ENCODE data around the gene MGAT3.

Gene MGAT3

GRCh38 chr22:39421691-39422090 lies 35.1 kb upstream of the MGAT3 start:
- no peak overlapping the region for H3K27ac ChIP-seq (ENCODE audit: low read length)
- H3K4me3 ChIP-seq (ENCODE audit: low read depth in 1 of 2, low read length in 2 of 2), result no peak overlapping the region
- H3K4me2 ChIP-seq (ENCODE audit: insufficient read depth, low read length), result no peak overlapping the region
- DNase-seq (no peak), ATAC-seq (ENCODE audit: insufficient read depth, low read depth) (no peak)
- H2AFZ ChIP-seq (ENCODE audit: low read depth, low read length), result no peak overlapping the region
- no peaks in the 10 kb centered on the region for H3K4me1 ChIP-seq (ENCODE audit: insufficient read depth, low read length)
- H4K20me1 ChIP-seq (ENCODE audit: insufficient read depth, low read length), result 0 out of 2 replicates have a peak, but pooled peaks cover 2% of the 10 kb centered on the region
- TF ChIP-seq CTCF (IDR thresholded peaks at IDR 0.05; ENCODE audit: borderline replicate concordance, extremely low read depth, low read length, poor library complexity, severe bottlenecking) (no peak), EZH2 (IDR thresholded peaks at IDR 0.05; ENCODE audit: borderline replicate concordance, low read depth, low read length, severe bottlenecking) (no peak)
- H3K36me3 ChIP-seq (ENCODE audit: insufficient read depth, low read length), result peaks cover 72% of the 10 kb centered on the region
- H3K79me2 ChIP-seq (ENCODE audit: insufficient read depth, low read length), result no peaks in the 10 kb centered on the region
- H3K9ac ChIP-seq (ENCODE audit: low read depth, low read length), result no peak overlapping the region
- no peaks in the 10 kb centered on the region for H3K9me3 ChIP-seq (ENCODE audit: insufficient read depth, low read length, severe bottlenecking)
- no peaks in the 10 kb centered on the region for H3K27me3 ChIP-seq (ENCODE audit: insufficient read depth, low read length, poor library complexity)

- DNase-seq, result no peak
- no peaks in the 10 kb centered on the region for H3K79me2 ChIP-seq (ENCODE audit: insufficient read depth, low read length)
- no peaks in the 10 kb centered on the region for H3K4me1 ChIP-seq (ENCODE audit: insufficient read depth, low read length)
- TF ChIP-seq EZH2 (IDR thresholded peaks at IDR 0.05; ENCODE audit: borderline replicate concordance, low read depth, low read length, severe bottlenecking), result no peak
- no peak for TF ChIP-seq CTCF (IDR thresholded peaks at IDR 0.05; ENCODE audit: borderline replicate concordance, extremely low read depth, low read length, poor library complexity, severe bottlenecking)
- no peak overlapping the region for H3K9ac ChIP-seq (ENCODE audit: low read depth, low read length)
- no peak overlapping the region for H3K27ac ChIP-seq (ENCODE audit: low read length)
- ATAC-seq (ENCODE audit: insufficient read depth, low read depth), result no peak
- H4K20me1 ChIP-seq (ENCODE audit: insufficient read depth, low read length), result 0 out of 2 replicates have a peak, but pooled peaks cover 2% of the 10 kb centered on the region
- no peaks in the 10 kb centered on the region for H3K9me3 ChIP-seq (ENCODE audit: insufficient read depth, low read length, severe bottlenecking)
- no peak overlapping the region for H3K4me3 ChIP-seq (ENCODE audit: low read depth in 1 of 2, low read length in 2 of 2)
- H3K36me3 ChIP-seq (ENCODE audit: insufficient read depth, low read length), result peaks cover 72% of the 10 kb centered on the region
- no peaks in the 10 kb centered on the region for H3K27me3 ChIP-seq (ENCODE audit: insufficient read depth, low read length, poor library complexity)
- H3K4me2 ChIP-seq (ENCODE audit: insufficient read depth, low read length), result no peak overlapping the region
- H2AFZ ChIP-seq (ENCODE audit: low read depth, low read length), result no peak overlapping the region
Observed at GRCh38 chr22:39422101-39422500, 34.7 kb upstream of the MGAT3 start.

GRCh38 chr22:39422721-39423120 lies 34.1 kb upstream of the MGAT3 start:
- TF ChIP-seq EZH2 (IDR thresholded peaks at IDR 0.05; ENCODE audit: borderline replicate concordance, low read depth, low read length, severe bottlenecking) (no peak), CTCF (IDR thresholded peaks at IDR 0.05; ENCODE audit: borderline replicate concordance, extremely low read depth, low read length, poor library complexity, severe bottlenecking) (no peak)
- Histone ChIP-seq H2AFZ (ENCODE audit: low read depth, low read length) (no peak overlapping the region), H3K4me1 (ENCODE audit: insufficient read depth, low read length) (no peaks in the 10 kb centered on the region), H3K4me2 (ENCODE audit: insufficient read depth, low read length) (no peak overlapping the region), H3K27ac (ENCODE audit: low read length) (no peak overlapping the region), H3K9me3 (ENCODE audit: insufficient read depth, low read length, severe bottlenecking) (no peaks in the 10 kb centered on the region), H3K79me2 (ENCODE audit: insufficient read depth, low read length) (no peaks in the 10 kb centered on the region), H4K20me1 (ENCODE audit: insufficient read depth, low read length) (0 out of 2 replicates have a peak, but pooled peaks cover 2% of the 10 kb centered on the region), H3K27me3 (ENCODE audit: insufficient read depth, low read length, poor library complexity) (no peaks in the 10 kb centered on the region), H3K36me3 (ENCODE audit: insufficient read depth, low read length) (peaks cover 74% of the 10 kb centered on the region), H3K4me3 (ENCODE audit: low read depth in 1 of 2, low read length in 2 of 2) (no peak overlapping the region), H3K9ac (ENCODE audit: low read depth, low read length) (no peak overlapping the region)
- DNase-seq (no peak), ATAC-seq (ENCODE audit: insufficient read depth, low read depth) (no peak)

- no peaks in the 10 kb centered on the region for H3K27me3 ChIP-seq (ENCODE audit: insufficient read depth, low read length, poor library complexity)
- no peaks in the 10 kb centered on the region for H3K4me1 ChIP-seq (ENCODE audit: insufficient read depth, low read length)
- no peaks in the 10 kb centered on the region for H3K79me2 ChIP-seq (ENCODE audit: insufficient read depth, low read length)
- no peak for TF ChIP-seq EZH2 (IDR thresholded peaks at IDR 0.05; ENCODE audit: borderline replicate concordance, low read depth, low read length, severe bottlenecking)
- TF ChIP-seq CTCF (IDR thresholded peaks at IDR 0.05; ENCODE audit: borderline replicate concordance, extremely low read depth, low read length, poor library complexity, severe bottlenecking), result no peak
- DNase-seq (no peak), ATAC-seq (ENCODE audit: insufficient read depth, low read depth) (no peak)
- H3K27ac ChIP-seq (ENCODE audit: low read length), result no peak overlapping the region
- no peak overlapping the region for H3K4me2 ChIP-seq (ENCODE audit: insufficient read depth, low read length)
- H2AFZ ChIP-seq (ENCODE audit: low read depth, low read length), result no peak overlapping the region
- H3K9me3 ChIP-seq (ENCODE audit: insufficient read depth, low read length, severe bottlenecking), result no peaks in the 10 kb centered on the region
- H3K4me3 ChIP-seq (ENCODE audit: low read depth in 1 of 2, low read length in 2 of 2), result no peak overlapping the region
- H3K36me3 ChIP-seq (ENCODE audit: insufficient read depth, low read length), result peaks cover 74% of the 10 kb centered on the region
- H3K9ac ChIP-seq (ENCODE audit: low read depth, low read length), result no peak overlapping the region
- no peaks in the 10 kb centered on the region for H4K20me1 ChIP-seq (ENCODE audit: insufficient read depth, low read length)
Observed at GRCh38 chr22:39423976-39424375, 32.8 kb upstream of the MGAT3 start.

Measured in DND-41 (cell line).